Tibial artery (tissue), 4 donors: Measurements from ENCODE around the gene ANXA5.

Experiments
- DNase-seq, 2 donors: peaks; one replicate each; pipeline ENCODE4 v3.0.0-alpha.2; 2019
- H3K27ac ChIP-seq, 2 donors: fragments of 200-600 bp; sonication (generic) in 1 of 2; 1 replicate in 1 of 2; 2 replicates in 1 of 2; pipeline ENCODE4 v1.5.1; 2018 to 2019; ENCODE audit warnings: mild to moderate bottlenecking in 1 of 2
- H3K27me3 ChIP-seq, 2 donors: fragments of 200-600 bp; sonication (generic) in 1 of 2; one replicate each; pipeline versions ENCODE4 v1.5.1 to v1.6.0; 2016 to 2019
- H3K36me3 ChIP-seq, 3 donors: fragments of 200-600 bp; sonication (generic) in 2 of 3; one replicate each; pipeline ENCODE4 v1.5.1; 2016 to 2019; ENCODE audit warnings: mild to moderate bottlenecking in 2 of 3
- H3K4me1 ChIP-seq, 4 donors: fragments of 200-600 bp; sonication (generic) in 2 of 4; 1 replicate in 3 of 4; 2 replicates in 1 of 4; pipeline ENCODE4 v1.5.1; 2016 to 2019
- H3K4me3 ChIP-seq, 2 donors: fragments of 200-600 bp; sonication (generic) in 1 of 2; 1 replicate in 1 of 2; 2 replicates in 1 of 2; pipeline ENCODE4 v1.5.1; 2018 to 2019; ENCODE audit warnings: mild to moderate bottlenecking in 2 of 2
- H3K9me3 ChIP-seq, 3 donors: fragments of 200-600 bp; sonication (generic) in 1 of 3; one replicate each; pipeline ENCODE4 v1.5.1; 2016 to 2019
- intact Hi-C: fragments of 100-400 bp; cut with DNase I; formaldehyde crosslinking; loops from one replicate; pipeline ENCODE4 v1.15.0; 2023; ENCODE audit warnings: low total_unique reads
- TF ChIP-seq, protein P1 (sequence below), 2 experiments: fragments of 200-600 bp in 1 of 2; fragments of 450-650 bp in 1 of 2; IDR thresholded peaks; one replicate each; pipeline ENCODE4 v1.5.1; 2017 to 2019; ENCODE audit warnings: antibody characterized with exemption in 2 of 2, mild to moderate bottlenecking in 1 of 2, moderate library complexity in 1 of 2

Gene ANXA5

DNA sequence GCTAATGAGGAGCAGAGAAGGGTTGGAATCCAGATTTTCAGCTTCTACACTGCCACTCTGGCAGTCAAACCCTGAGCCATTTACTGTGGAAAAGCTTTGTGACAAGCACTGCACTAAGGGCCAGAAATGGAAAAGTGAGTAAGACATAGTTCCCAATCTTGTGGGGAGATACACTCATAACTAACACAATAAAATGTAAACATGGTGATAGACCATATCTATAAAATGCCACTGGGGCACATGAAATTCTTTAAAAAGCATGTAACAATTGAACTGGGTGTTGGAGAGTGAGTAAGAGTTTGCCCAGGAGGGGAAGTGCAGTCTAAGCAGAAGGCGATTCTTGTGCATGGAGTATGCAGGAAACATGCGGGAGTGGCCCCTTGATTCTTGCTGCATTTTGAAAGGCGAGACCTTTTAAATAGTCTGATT, 32.0 kb upstream of the ANXA5 start:
- Histone ChIP-seq H3K9me3 (no peaks in the 10 kb centered on the region), H3K27me3 (peaks cover 0 to 3% of the 10 kb centered on the region in 2 donors), H3K4me3 (no peak overlapping the region), H3K27ac (no peak overlapping the region), H3K36me3 (no peaks in the 10 kb centered on the region), H3K4me1 (no peaks in the 10 kb centered on the region)
- DNase-seq, result no peak
- TF ChIP-seq, protein P1, sequence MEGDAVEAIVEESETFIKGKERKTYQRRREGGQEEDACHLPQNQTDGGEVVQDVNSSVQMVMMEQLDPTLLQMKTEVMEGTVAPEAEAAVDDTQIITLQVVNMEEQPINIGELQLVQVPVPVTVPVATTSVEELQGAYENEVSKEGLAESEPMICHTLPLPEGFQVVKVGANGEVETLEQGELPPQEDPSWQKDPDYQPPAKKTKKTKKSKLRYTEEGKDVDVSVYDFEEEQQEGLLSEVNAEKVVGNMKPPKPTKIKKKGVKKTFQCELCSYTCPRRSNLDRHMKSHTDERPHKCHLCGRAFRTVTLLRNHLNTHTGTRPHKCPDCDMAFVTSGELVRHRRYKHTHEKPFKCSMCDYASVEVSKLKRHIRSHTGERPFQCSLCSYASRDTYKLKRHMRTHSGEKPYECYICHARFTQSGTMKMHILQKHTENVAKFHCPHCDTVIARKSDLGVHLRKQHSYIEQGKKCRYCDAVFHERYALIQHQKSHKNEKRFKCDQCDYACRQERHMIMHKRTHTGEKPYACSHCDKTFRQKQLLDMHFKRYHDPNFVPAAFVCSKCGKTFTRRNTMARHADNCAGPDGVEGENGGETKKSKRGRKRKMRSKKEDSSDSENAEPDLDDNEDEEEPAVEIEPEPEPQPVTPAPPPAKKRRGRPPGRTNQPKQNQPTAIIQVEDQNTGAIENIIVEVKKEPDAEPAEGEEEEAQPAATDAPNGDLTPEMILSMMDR (IDR thresholded peaks at IDR 0.05), result no peak
- intact Hi-C loops, result loop anchor here (5.0 kb wide), 1 partner anchor 362 kb away; no protein-coding TSS in a partner anchor

DNA sequence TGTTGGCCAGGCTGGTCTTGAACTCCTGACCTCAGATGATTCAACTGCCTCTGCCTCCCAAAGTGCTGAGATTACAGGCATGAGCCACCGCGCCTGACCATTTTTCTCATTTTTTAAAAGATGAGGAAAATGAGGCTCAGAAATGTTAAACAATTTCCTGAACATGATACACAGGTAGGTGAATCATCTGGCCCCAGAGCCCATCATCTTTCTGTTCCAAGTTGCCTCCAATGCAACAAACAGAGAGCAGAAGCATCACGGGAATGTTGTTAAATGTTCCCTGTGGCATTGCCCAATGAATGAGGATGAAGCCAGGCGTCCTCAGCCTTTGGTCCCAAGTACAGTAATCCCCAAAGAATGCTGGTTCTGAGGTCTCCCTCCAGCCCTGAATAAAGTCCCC, 31.3 kb upstream of the ANXA5 start:
- no peak for DNase-seq
- TF ChIP-seq, protein P1 (IDR thresholded peaks at IDR 0.05), result no peak
- H3K4me3 ChIP-seq, result no peak overlapping the region
- H3K4me1 ChIP-seq, result no peaks in the 10 kb centered on the region
- no peak overlapping the region for H3K27ac ChIP-seq
- H3K27me3 ChIP-seq, result peaks cover 0 to 3% of the 10 kb centered on the region in 2 donors
- no peaks in the 10 kb centered on the region for H3K36me3 ChIP-seq
- H3K9me3 ChIP-seq, result no peaks in the 10 kb centered on the region
- intact Hi-C loops, result loop anchor here (5.0 kb wide), 1 partner anchor 361 kb away; no protein-coding TSS in a partner anchor

DNA sequence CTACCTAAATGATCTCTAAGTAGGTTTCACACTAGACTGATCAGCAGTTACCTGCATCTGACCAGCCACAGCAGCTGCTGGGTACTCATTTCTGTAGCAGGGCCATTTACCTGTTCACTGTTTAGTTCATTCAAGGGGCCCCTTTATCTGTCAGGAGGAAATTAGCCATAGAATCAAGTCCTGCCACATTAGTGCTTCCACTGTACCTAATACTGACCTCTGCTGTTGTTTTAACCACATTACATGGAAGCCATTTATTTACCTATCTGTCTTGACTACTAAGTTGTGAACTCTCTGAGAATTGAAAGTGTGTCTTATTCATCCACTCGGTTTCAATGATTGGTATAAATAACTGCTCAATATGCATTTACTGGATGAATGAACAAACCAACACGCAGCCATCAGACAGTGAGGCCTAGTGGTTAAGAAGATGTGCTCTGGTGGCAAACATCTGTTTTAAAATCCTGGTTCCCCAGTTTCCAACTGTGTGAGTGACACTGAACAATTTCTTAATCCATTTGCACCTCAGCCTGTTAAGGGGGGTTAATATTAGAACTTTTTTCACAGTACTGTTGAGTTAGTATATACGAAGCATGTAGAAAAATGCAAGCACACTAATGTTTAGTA, 30.0 kb upstream of the ANXA5 start:
- Histone ChIP-seq H3K4me3 (no peak overlapping the region), H3K9me3 (no peaks in the 10 kb centered on the region), H3K27me3 (no peaks in the 10 kb centered on the region), H3K4me1 (no peaks in the 10 kb centered on the region), H3K36me3 (no peaks in the 10 kb centered on the region), H3K27ac (no peak overlapping the region)
- DNase-seq, result no peak
- intact Hi-C loops, result loop anchor here (5.0 kb wide), 1 partner anchor 359 kb away; no protein-coding TSS in a partner anchor
- TF ChIP-seq, protein P1 (IDR thresholded peaks at IDR 0.05), result peak; percentile 60 to 74

DNA sequence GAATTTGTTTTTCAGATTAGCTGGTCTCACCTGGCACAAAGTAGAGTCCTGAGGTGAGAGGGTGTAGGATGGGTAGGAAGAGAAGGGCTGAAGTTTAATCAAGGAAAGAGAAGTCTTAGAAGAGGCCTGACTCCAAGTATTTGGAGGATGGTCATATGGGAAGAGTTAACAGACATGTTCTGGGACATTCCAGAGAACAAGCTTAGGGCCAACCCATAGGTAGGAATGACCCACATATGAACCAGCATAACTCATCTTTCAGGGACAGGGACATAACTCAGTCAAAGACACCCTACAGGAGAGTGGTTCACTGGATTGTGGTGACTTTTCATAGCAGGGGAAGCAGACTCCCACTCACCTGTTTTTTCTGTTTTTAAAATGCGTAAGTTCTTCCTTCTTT, 27.9 kb upstream of the ANXA5 start:
- H3K9me3 ChIP-seq, result no peaks in the 10 kb centered on the region
- intact Hi-C loops, result loop anchor here (5.0 kb wide), 1 partner anchor 357 kb away; no protein-coding TSS in a partner anchor
- no peak overlapping the region for H3K27ac ChIP-seq
- TF ChIP-seq, protein P1 (IDR thresholded peaks at IDR 0.05), result no peak
- H3K27me3 ChIP-seq, result no peaks in the 10 kb centered on the region
- DNase-seq, result no peak
- no peaks in the 10 kb centered on the region for H3K4me1 ChIP-seq
- no peaks in the 10 kb centered on the region for H3K36me3 ChIP-seq
- H3K4me3 ChIP-seq, result no peak overlapping the region

DNA sequence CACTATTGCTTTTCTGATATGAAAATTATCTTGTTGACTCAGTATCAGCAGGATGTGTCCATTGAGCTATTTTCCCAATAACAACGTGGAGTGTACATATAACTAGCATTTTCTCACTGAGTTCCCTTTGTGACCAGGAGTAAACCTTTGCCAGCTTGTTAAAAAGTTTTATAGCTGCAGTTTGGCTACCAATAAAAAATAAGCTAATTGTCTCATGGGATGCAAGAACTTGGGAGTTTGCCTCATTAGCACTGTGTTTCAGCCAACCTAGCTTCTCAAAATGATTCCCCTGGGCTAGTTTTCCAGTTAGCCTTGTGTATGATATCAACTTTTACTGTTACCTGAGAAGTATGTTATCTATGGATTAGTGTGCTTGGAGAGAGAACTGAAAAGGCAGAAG, 24.9 kb upstream of the ANXA5 start:
- Histone ChIP-seq H3K9me3 (no peaks in the 10 kb centered on the region), H3K27ac (no peak overlapping the region), H3K27me3 (no peaks in the 10 kb centered on the region), H3K4me3 (no peak overlapping the region), H3K36me3 (no peaks in the 10 kb centered on the region), H3K4me1 (no peaks in the 10 kb centered on the region)
- DNase-seq, result no peak
- TF ChIP-seq, protein P1 (IDR thresholded peaks at IDR 0.05), result no peak
- intact Hi-C loops, result no loop called here
